Measurements from ENCODE around the gene GRHL3. TPM values are rescaled to one million over a fixed set of nuclear protein-coding genes. Genes with fewer than 3 reads are reported as not detected.

GRHL3 gene
- total RNA-seq, 1 donor from 2014 or later: not detected

GRCh38 chr1:24329797-24330543, 10.8 kb downstream of the GRHL3 start:
- intact Hi-C loops (cut with DNase I): no loop called here
- DNase-seq (ENCODE audit: missing footprints) (no peak), ATAC-seq (no peak)

GRCh38 chr1:24331961-24332673, 13.0 kb downstream of the GRHL3 start:
- no peak for ATAC-seq
- intact Hi-C loops (cut with DNase I): no loop called here
- no peak for DNase-seq (ENCODE audit: missing footprints)

- DNase-seq (ENCODE audit: missing footprints) (no peak), ATAC-seq (peak; percentile 35)
- intact Hi-C loops (cut with DNase I): no loop called here
Observed at GRCh38 chr1:24336075-24336474, 16.9 kb downstream of the GRHL3 start.

- intact Hi-C loops (cut with DNase I): no loop called here
- ATAC-seq (no peak), DNase-seq (ENCODE audit: missing footprints) (no peak)
Observed at GRCh38 chr1:24337455-24337854, 18.3 kb downstream of the GRHL3 start.

GRCh38 chr1:24338447-24338846, 19.3 kb downstream of the GRHL3 start:
- intact Hi-C loops (cut with DNase I): no loop called here
- no peak for ATAC-seq
- no peak for DNase-seq (ENCODE audit: missing footprints)

- DNase-seq (ENCODE audit: missing footprints): no peak
- intact Hi-C loops (cut with DNase I): no loop called here
- ATAC-seq: no peak
Observed at GRCh38 chr1:24339996-24340395, 20.8 kb downstream of the GRHL3 start.

GRCh38 chr1:24340770-24341169, 21.6 kb downstream of the GRHL3 start:
- intact Hi-C loops (cut with DNase I): no loop called here
- no peak for ATAC-seq
- no peak for DNase-seq (ENCODE audit: missing footprints)

GRCh38 chr1:24341260-24341659, 22.1 kb downstream of the GRHL3 start:
- DNase-seq (ENCODE audit: missing footprints) (no peak), ATAC-seq (no peak)
- intact Hi-C loops (cut with DNase I): no loop called here

GRCh38 chr1:24343412-24344089, 24.4 kb downstream of the GRHL3 start:
- intact Hi-C loops (cut with DNase I): no loop called here
- DNase-seq (ENCODE audit: missing footprints): peak; percentile 21
- peak; percentile 10 for ATAC-seq

GRCh38 chr1:24344090-24344742, 25.1 kb downstream of the GRHL3 start:
- peak; percentile 14 for DNase-seq (ENCODE audit: missing footprints)
- ATAC-seq: no peak
- intact Hi-C loops (cut with DNase I): no loop called here

GRCh38 chr1:24345334-24345733, 26.2 kb downstream of the GRHL3 start:
- intact Hi-C loops (cut with DNase I): no loop called here
- DNase-seq (ENCODE audit: missing footprints): no peak
- ATAC-seq: no peak

- ATAC-seq (no peak), DNase-seq (ENCODE audit: missing footprints) (peak; percentile 35)
- intact Hi-C loops (cut with DNase I): no loop called here
Observed at GRCh38 chr1:24347159-24347934, 28.2 kb downstream of the GRHL3 start.

GRCh38 chr1:24348196-24348595, 29.0 kb downstream of the GRHL3 start:
- intact Hi-C loops (cut with DNase I): no loop called here
- DNase-seq (ENCODE audit: missing footprints) (peak; percentile 25), ATAC-seq (no peak)

GRCh38 chr1:24349891-24350290, 30.7 kb downstream of the GRHL3 start:
- intact Hi-C loops (cut with DNase I): no loop called here
- DNase-seq (ENCODE audit: missing footprints) (no peak), ATAC-seq (no peak)

- intact Hi-C loops (cut with DNase I): no loop called here
- no peak for DNase-seq (ENCODE audit: missing footprints)
- no peak for ATAC-seq
Observed at GRCh38 chr1:24351247-24351646, 32.1 kb downstream of the GRHL3 start.

- intact Hi-C loops (cut with DNase I): no loop called here
- DNase-seq (ENCODE audit: missing footprints): no peak
- ATAC-seq: no peak
Observed at GRCh38 chr1:24351918-24352627, 32.9 kb downstream of the GRHL3 start.

GRCh38 chr1:24353292-24353891, 34.2 kb downstream of the GRHL3 start:
- intact Hi-C loops (cut with DNase I): no loop called here
- ATAC-seq: no peak
- DNase-seq (ENCODE audit: missing footprints): no peak

- ATAC-seq (no peak), DNase-seq (ENCODE audit: missing footprints) (no peak)
- intact Hi-C loops (cut with DNase I): no loop called here
Observed at GRCh38 chr1:24355466-24355865, 36.3 kb downstream of the GRHL3 start.

Data from Right ventricle myocardium inferior (tissue), 1 donor.